SU-DHL-6 (cell line): ENCODE results near the gene PWP2.

Experiments
- H2AFZ ChIP-seq: fragments of 200-600 bp; sonication (generic); 2 replicates; pipeline ENCODE4 v1.6.1; 2014; ENCODE audit warnings: low read depth, mild to moderate bottlenecking, moderate library complexity, mixed read lengths, antibody characterized with exemption, low read length; ENCODE audit not compliant: severe bottlenecking
- H3F3A ChIP-seq: fragments of 200-600 bp; shearing (Covaris generic); 2 replicates; pipeline ENCODE4 v1.6.0; 2016; ENCODE audit warnings: antibody characterized with exemption, mild to moderate bottlenecking; ENCODE audit not compliant: insufficient read depth
- H3K27ac ChIP-seq: fragments of 200-600 bp; sonication (generic); 2 replicates; pipeline ENCODE4 v1.5.1; 2016; ENCODE audit warnings: low read depth, mild to moderate bottlenecking, low read length, moderate library complexity, mixed read lengths
- H3K27me3 ChIP-seq: fragments of 200-600 bp; sonication (generic), shearing (Covaris generic); 2 replicates; pipeline ENCODE4 v1.6.0; 2014; ENCODE audit warnings: mild to moderate bottlenecking, low read length
- H3K36me3 ChIP-seq: fragments of 200-600 bp; sonication (generic); 2 replicates; pipeline ENCODE4 v1.6.1; 2014; ENCODE audit warnings: mild to moderate bottlenecking, low read length, mixed read lengths
- H3K4me2 ChIP-seq: fragments of 300-600, 200-600 bp; shearing (Covaris generic), sonication (generic); 2 replicates; pipeline ENCODE4 v1.6.0; 2014; ENCODE audit warnings: low read length, low read depth, mild to moderate bottlenecking; ENCODE audit not compliant: poor library complexity, severe bottlenecking
- H3K4me3 ChIP-seq: fragments of 200-600 bp; sonication (generic); 2 replicates; pipeline ENCODE4 v1.5.1; 2014; ENCODE audit warnings: antibody characterized with exemption, low read length, mild to moderate bottlenecking, mixed read lengths; ENCODE audit not compliant: insufficient read depth, poor library complexity, severe bottlenecking
- H3K79me2 ChIP-seq: fragments of 200-600 bp; sonication (generic); 2 replicates; pipeline ENCODE4 v1.6.1; 2014; ENCODE audit warnings: mild to moderate bottlenecking, low read length, moderate library complexity; ENCODE audit not compliant: insufficient read depth
- H3K9ac ChIP-seq: fragments of 200-600 bp; sonication (generic); 2 replicates; pipeline ENCODE4 v1.7.0; 2014; ENCODE audit warnings: mild to moderate bottlenecking, low read length
- H3K9me2 ChIP-seq: fragments of 200-600 bp; sonication (generic); replicated peaks from 2 replicates; pipeline ENCODE4 v1.6.1; 2014; ENCODE audit warnings: low read length; ENCODE audit not compliant: insufficient read depth
- H3K9me3 ChIP-seq: fragments of 200-600 bp; sonication (generic); 2 replicates; pipeline ENCODE4 v1.6.1; 2014; ENCODE audit warnings: low read length, mixed read lengths; ENCODE audit not compliant: insufficient read depth
- H4K20me1 ChIP-seq: fragments of 200-600 bp; sonication (generic); 2 replicates; pipeline ENCODE4 v1.6.1; 2014; ENCODE audit warnings: low read depth, mild to moderate bottlenecking, antibody characterized with exemption, low read length, moderate library complexity, mixed read lengths
- EZH2phosphoT487 ChIP-seq: fragments of 200-600 bp; sonication (generic), shearing (Covaris generic); conservative IDR thresholded peaks from 2 replicates; pipeline ENCODE4 v1.6.1; 2018; ENCODE audit warnings: mild to moderate bottlenecking, antibody characterized with exemption, low read length, moderate library complexity, mixed read lengths
- TF ChIP-seq, protein P1 (sequence below): fragments of 200-600 bp; sonication (generic); IDR thresholded peaks from one replicate; pipeline ENCODE4 v1.5.1; 2017; ENCODE audit warnings: antibody characterized with exemption, mild to moderate bottlenecking, low read length, moderate library complexity; ENCODE audit not compliant: insufficient read depth, poor library complexity, severe bottlenecking

PWP2 gene

DNA sequence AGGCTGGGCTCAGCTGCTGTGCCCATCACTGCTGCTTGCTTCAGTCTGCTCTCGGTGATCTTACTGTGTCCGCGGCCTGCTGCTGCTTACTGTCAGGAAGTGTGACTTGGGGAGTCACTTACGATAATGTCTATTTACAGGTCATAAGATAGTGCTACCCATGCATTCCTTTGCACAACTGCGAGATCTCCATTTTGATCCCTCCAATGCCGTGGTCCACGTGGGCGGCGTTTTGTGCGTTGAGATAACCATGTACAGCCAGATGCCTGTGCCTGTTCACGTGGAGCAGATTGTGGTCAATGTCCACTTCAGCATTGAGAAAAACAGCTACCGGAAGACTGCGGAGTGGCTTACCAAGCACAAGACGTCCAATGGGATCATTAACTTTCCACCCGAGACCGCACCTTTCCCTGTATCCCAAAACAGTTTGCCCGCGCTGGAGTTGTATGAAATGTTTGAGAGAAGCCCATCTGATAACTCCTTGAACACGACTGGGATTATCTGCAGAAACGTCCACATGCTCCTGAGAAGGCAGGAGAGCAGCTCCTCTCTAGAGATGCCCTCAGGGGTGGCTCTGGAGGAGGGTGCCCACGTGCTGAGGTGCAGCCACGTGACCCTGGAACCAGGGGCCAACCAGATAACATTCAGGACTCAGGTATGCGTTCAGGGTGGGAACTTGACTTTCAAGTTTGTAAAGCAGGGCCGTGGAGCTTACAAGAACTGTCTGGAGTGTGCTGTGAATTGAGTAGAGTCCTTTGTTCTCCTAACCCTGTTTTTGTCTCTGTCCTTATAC lies 24.4 kb upstream of the PWP2 start:
- Histone ChIP-seq H3K27me3 (no peaks in the 10 kb centered on the region), H3F3A (no peaks in the 10 kb centered on the region), H3K9ac (no peak overlapping the region), H3K9me3 (no peaks in the 10 kb centered on the region), H3K4me2 (no peak overlapping the region), H3K27ac (no peak overlapping the region), H3K4me3 (no peak overlapping the region), H4K20me1 (no peaks in the 10 kb centered on the region), H3K9me2 (no peaks in the 10 kb centered on the region), H3K79me2 (no peaks in the 10 kb centered on the region), H3K36me3 (peaks cover 13% of the 10 kb centered on the region; the same call in 1 of the 2 replicates), H2AFZ (no peak overlapping the region)
- TF ChIP-seq, protein P1, sequence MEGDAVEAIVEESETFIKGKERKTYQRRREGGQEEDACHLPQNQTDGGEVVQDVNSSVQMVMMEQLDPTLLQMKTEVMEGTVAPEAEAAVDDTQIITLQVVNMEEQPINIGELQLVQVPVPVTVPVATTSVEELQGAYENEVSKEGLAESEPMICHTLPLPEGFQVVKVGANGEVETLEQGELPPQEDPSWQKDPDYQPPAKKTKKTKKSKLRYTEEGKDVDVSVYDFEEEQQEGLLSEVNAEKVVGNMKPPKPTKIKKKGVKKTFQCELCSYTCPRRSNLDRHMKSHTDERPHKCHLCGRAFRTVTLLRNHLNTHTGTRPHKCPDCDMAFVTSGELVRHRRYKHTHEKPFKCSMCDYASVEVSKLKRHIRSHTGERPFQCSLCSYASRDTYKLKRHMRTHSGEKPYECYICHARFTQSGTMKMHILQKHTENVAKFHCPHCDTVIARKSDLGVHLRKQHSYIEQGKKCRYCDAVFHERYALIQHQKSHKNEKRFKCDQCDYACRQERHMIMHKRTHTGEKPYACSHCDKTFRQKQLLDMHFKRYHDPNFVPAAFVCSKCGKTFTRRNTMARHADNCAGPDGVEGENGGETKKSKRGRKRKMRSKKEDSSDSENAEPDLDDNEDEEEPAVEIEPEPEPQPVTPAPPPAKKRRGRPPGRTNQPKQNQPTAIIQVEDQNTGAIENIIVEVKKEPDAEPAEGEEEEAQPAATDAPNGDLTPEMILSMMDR: no peak
- TF ChIP-seq EZH2phosphoT487: no peak

DNA sequence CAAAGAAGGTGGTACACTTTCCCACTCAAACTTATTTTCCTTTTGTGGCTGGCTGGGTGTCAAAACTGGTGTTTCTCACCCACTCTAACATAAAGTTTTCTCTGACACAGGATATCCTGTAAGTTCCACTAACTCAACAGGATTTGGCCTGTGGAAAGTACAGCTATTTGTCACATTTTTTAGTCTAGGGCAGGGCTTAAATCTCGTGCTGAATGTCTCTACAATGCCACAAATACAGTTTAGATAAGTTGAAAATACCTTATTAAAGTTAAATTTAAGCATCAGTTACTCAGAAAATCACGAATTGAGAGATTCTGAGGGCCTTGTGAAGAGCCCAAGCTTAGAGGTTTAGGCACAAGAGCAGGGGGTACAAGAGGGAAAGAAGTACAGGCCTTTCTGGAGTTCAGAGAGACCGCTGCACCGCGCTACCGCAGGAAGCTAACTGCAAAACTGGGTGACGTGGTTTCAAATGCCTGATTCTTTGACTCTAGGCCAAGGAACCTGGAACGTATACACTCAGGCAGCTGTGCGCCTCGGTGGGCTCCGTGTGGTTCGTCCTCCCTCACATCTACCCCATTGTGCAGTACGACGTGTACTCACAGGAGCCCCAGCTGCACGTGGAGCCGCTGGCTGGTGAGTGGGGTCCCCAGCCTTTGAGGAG lies 23.4 kb upstream of the PWP2 start:
- no peak overlapping the region for H3K27ac ChIP-seq
- peaks cover 7% of the 10 kb centered on the region; the same call in 1 of the 2 replicates for H3K36me3 ChIP-seq
- no peaks in the 10 kb centered on the region for H3K27me3 ChIP-seq
- no peak overlapping the region for H3K4me3 ChIP-seq
- no peak overlapping the region for H3K9ac ChIP-seq
- no peaks in the 10 kb centered on the region for H3K9me3 ChIP-seq
- H3K9me2 ChIP-seq: no peaks in the 10 kb centered on the region
- H2AFZ ChIP-seq: no peak overlapping the region
- no peaks in the 10 kb centered on the region for H3F3A ChIP-seq
- no peaks in the 10 kb centered on the region for H4K20me1 ChIP-seq
- no peaks in the 10 kb centered on the region for H3K79me2 ChIP-seq
- no peak for TF ChIP-seq EZH2phosphoT487
- TF ChIP-seq, protein P1: no peak
- H3K4me2 ChIP-seq: no peak overlapping the region

DNA sequence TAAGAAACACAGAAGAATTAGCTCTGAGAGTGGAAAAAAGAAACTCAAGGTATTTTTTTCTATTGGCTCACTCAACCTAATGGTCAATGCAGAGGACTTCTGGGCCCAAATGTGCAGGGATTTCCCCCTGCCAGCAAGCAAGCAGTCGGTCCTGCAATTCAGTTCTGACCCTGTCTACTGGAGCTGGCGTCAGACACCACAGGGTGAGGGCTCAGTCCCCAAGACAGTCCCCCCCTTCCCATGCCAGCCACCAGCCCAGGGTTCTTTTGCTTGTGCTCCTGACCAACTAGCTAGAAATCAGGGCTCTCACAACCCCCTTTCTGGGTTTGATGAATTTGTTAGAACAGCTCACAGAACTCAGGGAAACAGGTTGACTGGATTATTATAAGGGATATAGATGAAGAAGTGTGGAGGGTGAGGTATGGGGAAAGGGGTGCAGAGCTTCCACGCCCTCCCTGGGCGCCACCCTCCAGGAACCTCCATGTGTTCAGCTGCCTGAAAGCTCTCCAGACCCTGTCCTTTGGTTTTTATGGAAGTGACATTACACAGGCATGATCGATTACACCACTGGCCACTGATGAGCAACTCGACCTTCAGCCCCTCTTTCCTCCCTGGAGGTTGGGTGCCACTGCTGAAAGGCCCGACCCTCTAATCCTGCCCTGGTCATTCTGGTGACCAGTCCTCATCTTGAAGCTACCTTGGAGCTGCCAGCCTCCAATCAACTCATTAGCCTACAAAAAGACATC lies 22.5 kb upstream of the PWP2 start:
- Histone ChIP-seq H4K20me1 (no peaks in the 10 kb centered on the region), H3K27me3 (no peaks in the 10 kb centered on the region), H3K9me3 (no peaks in the 10 kb centered on the region), H3K36me3 (peaks cover 7% of the 10 kb centered on the region; the same call in 1 of the 2 replicates), H3K4me3 (no peak overlapping the region), H3F3A (no peaks in the 10 kb centered on the region), H3K9ac (no peak overlapping the region), H2AFZ (no peak overlapping the region), H3K27ac (no peak overlapping the region), H3K9me2 (no peaks in the 10 kb centered on the region), H3K79me2 (no peaks in the 10 kb centered on the region), H3K4me2 (no peak overlapping the region)
- TF ChIP-seq, protein P1: no peak
- TF ChIP-seq EZH2phosphoT487: no peak
